ENCODE data around the gene ORAI2. TPM values are rescaled to one million over a fixed set of nuclear protein-coding genes. Genes with fewer than 3 reads are reported as not detected.
"Not testable (repeated sequence)": the region's sequence is repeated elsewhere in the genome, so short reads cannot be mapped to it uniquely, and the experiment has no call there.

Gene ORAI2
- total and polyA plus RNA-seq, 8 donors, result 4.1 to 13.5 (median 7.1) TPM

DNA sequence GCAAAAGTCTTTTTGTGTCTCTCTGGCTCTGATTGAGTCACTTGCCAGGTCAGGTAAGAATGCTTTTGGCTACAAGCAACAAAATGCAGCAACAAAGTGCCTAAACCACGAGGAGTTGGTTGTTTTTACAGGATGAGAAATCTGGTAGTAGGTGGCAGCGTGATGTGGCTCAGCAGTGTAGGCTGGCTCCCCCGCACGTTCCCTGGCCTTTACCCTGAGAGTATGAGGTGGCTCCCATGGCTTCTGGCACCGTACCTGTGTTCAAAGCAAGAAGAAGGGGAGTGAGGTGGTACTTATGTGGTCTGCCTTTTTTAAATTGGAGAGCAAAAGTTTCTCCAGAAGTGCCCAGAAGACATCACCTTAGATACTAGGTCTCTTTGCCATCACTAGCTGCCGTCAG, 25.5 kb upstream of the ORAI2 start:
- DNase-seq (no peak), ATAC-seq (no peak), FAIRE-seq (no peak)
- H3K27ac ChIP-seq, result no peak overlapping the region
- H3K36me3 ChIP-seq, result peaks cover 0 to 30% (median 23%) of the 10 kb centered on the region in 3 donors
- WGBS, 2 donors, result 89 to 94% methylated on average over 6 of the region's 6 CpGs
- intact Hi-C loops (cut with DNase I), result no loop called here
- H3K27me3 ChIP-seq, result no peaks in the 10 kb centered on the region
- TF ChIP-seq CTCF (IDR thresholded peaks at IDR 0.05), result no peak
- no peaks in the 10 kb centered on the region for H3K9me3 ChIP-seq
- no peak overlapping the region for H3K4me3 ChIP-seq
- no peaks in the 10 kb centered on the region for H3K4me1 ChIP-seq

- H3K9me3 ChIP-seq, result not testable (repeated sequence)
Measured at GRCh38 chr7:102408530-102408929, 24.8 kb upstream of the ORAI2 start.

DNA sequence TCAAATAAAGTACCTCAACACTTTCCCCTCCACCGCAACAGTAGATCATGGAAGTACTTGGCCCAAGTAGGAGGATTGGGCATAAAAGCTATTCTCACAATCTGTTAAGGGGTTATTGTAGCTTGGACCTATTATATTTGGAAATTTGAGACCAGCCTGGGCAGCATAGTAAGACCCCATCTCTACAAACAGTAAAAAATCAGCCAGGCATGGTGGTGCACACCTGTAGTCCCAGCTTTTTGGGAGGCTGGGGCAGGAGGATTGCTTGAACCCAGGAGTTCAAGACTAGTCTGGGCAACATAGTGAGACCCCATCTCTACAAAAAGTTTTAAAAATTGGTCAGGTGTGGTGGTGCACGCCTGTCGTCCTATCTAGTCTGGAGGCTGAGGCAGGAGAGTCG, 24.0 kb upstream of the ORAI2 start:
- H3K27ac ChIP-seq, result no peak overlapping the region
- H3K36me3 ChIP-seq, result peaks cover 0 to 27% (median 23%) of the 10 kb centered on the region in 3 donors
- no peaks in the 10 kb centered on the region for H3K27me3 ChIP-seq
- no peaks in the 10 kb centered on the region for H3K4me1 ChIP-seq
- TF ChIP-seq CTCF (IDR thresholded peaks at IDR 0.05), result no peak
- WGBS, 2 donors, result 97 to 98% methylated on average over 4 of the region's 4 CpGs
- no peak overlapping the region for H3K4me3 ChIP-seq
- ATAC-seq (no peak), DNase-seq (no peak), FAIRE-seq (no peak)
- intact Hi-C loops (cut with DNase I), result no loop called here
- no peaks in the 10 kb centered on the region for H3K9me3 ChIP-seq

More at GRCh38 chr7:102408530-102408929, 24.8 kb upstream of the ORAI2 start:
- intact Hi-C loops (cut with DNase I); H3K27ac ChIP-seq; H3K4me1 ChIP-seq; ATAC-seq; FAIRE-seq; DNase-seq; H3K27me3 ChIP-seq; H3K4me3 ChIP-seq: not testable (repeated sequence)
- peaks cover 0 to 27% (median 23%) of the 10 kb centered on the region in 3 donors for H3K36me3 ChIP-seq
- 98 to 99% methylated on average over 6 of the region's 6 CpGs for WGBS, 2 donors

DNA sequence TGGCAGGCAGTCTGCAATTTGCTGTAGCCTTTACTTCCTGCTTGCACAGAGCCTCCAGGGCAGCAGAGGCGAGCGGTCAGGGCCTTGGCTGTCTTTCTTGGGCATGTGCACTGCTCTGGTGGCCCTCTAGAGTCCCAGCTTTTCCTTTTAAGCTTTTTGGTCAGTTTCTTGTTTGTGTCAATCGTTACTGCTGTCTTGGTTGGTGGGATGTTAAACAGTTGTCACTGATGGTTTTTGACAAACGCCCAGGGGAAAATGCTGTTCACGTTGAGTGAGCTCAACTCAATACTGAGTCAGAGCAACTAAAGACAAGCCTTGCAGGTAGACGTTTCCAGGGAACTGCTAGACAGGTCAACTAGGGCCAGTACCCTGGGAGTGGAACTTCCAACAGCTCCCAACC, 23.3 kb upstream of the ORAI2 start:
- H3K9me3 ChIP-seq, result no peaks in the 10 kb centered on the region
- H3K36me3 ChIP-seq, result peaks cover 0 to 26% (median 23%) of the 10 kb centered on the region in 3 donors
- no peak for ATAC-seq
- H3K27me3 ChIP-seq, result no peaks in the 10 kb centered on the region
- intact Hi-C loops (cut with DNase I), result no loop called here
- WGBS, 2 donors, result 74 to 76% methylated on average over 6 of the region's 6 CpGs
- H3K27ac ChIP-seq, result no peak overlapping the region
- no peaks in the 10 kb centered on the region for H3K4me1 ChIP-seq
- H3K4me3 ChIP-seq, result no peak overlapping the region
- FAIRE-seq, result no peak
- no peak for TF ChIP-seq CTCF (IDR thresholded peaks at IDR 0.05)
- no peak for DNase-seq

DNA sequence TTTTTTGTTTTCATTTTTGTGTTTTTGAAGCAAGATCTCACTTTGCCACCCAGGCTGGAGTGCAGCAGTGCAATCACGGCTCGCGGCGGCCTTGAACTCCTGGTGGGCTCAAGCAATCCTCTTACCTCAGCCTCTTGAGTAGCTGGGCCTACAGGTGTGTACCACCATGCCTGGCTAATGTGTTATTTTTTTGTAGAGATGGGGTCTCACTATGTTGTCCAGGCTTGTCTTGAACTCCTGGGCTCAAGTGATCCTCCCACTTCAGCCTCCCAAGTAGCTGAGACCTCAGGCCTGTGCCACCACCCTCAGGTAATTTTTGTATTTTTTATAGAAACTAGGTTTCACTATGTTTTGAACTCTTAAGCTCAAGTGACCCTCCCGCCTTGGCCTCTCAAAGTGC, 22.5 kb upstream of the ORAI2 start:
- Histone ChIP-seq H3K9me3 (no peaks in the 10 kb centered on the region), H3K4me3 (no peak overlapping the region), H3K4me1 (no peaks in the 10 kb centered on the region), H3K36me3 (peaks cover 0 to 22% (median 16%) of the 10 kb centered on the region in 3 donors), H3K27me3 (no peaks in the 10 kb centered on the region), H3K27ac (no peak overlapping the region)
- intact Hi-C loops (cut with DNase I), result no loop called here
- DNase-seq, result no peak
- no peak for FAIRE-seq
- ATAC-seq, result no peak
- WGBS, 2 donors, result 98 to 100% methylated on average over 5 of the region's 5 CpGs
- no peak for TF ChIP-seq CTCF (IDR thresholded peaks at IDR 0.05)

All from pancreas (tissue), 10 donors.